HG02981 (cell line): ENCODE data around the gene P3H4.
"Not testable (repeated sequence)": the region's sequence is repeated elsewhere in the genome, so short reads cannot be mapped to it uniquely, and the experiment has no call there.

Experiments used
- ATAC-seq: cut with Tn5 transposase; IDR thresholded peaks from one replicate; pipeline ENCODE4 v1.9.1; 2021; ENCODE audit warnings: mild to moderate bottlenecking, moderate library complexity; ENCODE audit not compliant: unreplicated experiment

The P3H4 gene

GRCh38 chr17:41811549-41812380 is at the start of gene P3H4:
Gene P3H4, minus strand, starts transcription at chr17:41811949. Its CDS starts 34 bp downstream, at chr17:41811915.
- peak; percentile 51 for ATAC-seq

GRCh38 chr17:41860254-41860931 is 48.6 kb upstream of the P3H4 start:
- ATAC-seq = no peak

- ATAC-seq = not testable (repeated sequence)
Observed at GRCh38 chr17:41851382-41851781, 39.6 kb upstream of the P3H4 start.

- no peak for ATAC-seq
Observed at GRCh38 chr17:41849251-41849990, 37.7 kb upstream of the P3H4 start.

GRCh38 chr17:41848788-41849187 is 37.0 kb upstream of the P3H4 start:
- no peak for ATAC-seq

- no peak for ATAC-seq
Observed at GRCh38 chr17:41844971-41845370, 33.2 kb upstream of the P3H4 start.

- not testable (repeated sequence) for ATAC-seq
Observed at GRCh38 chr17:41840781-41841180, 29.0 kb upstream of the P3H4 start.

- not testable (repeated sequence) for ATAC-seq
Observed at GRCh38 chr17:41839448-41839847, 27.7 kb upstream of the P3H4 start.

GRCh38 chr17:41837761-41838538 is 26.2 kb upstream of the P3H4 start, which contains the start of gene KLHL10:
Gene KLHL10, plus strand, starts transcription at chr17:41837825. Its CDS starts 108 bp downstream, at chr17:41837933.
- ATAC-seq = no peak

- no peak for ATAC-seq
Observed at GRCh38 chr17:41836550-41837196, 24.9 kb upstream of the P3H4 start.

GRCh38 chr17:41835800-41836549 is 24.2 kb upstream of the P3H4 start, which contains the start of gene NT5C3B:
Gene NT5C3B, minus strand, starts transcription at chr17:41836232. Its CDS starts 39 bp downstream, at chr17:41836193.
- no peak for ATAC-seq

- no peak for ATAC-seq
Observed at GRCh38 chr17:41835214-41835799, 23.6 kb upstream of the P3H4 start.

GRCh38 chr17:41829961-41830360 is 18.2 kb upstream of the P3H4 start:
- ATAC-seq = not testable (repeated sequence)

- no peak for ATAC-seq
Observed at GRCh38 chr17:41825175-41825845, 13.6 kb upstream of the P3H4 start.

- ATAC-seq = no peak
Observed at GRCh38 chr17:41824086-41824485, 12.3 kb upstream of the P3H4 start.

- ATAC-seq = no peak
Observed at GRCh38 chr17:41823580-41823979, 11.8 kb upstream of the P3H4 start.

GRCh38 chr17:41823141-41823524 is 11.4 kb upstream of the P3H4 start:
- no peak for ATAC-seq
